ENCODE data around the gene ADAMTS12.

GRCh38 chr5:33931136-33931535, 39.3 kb upstream of the ADAMTS12 start:
- no peak for TF ChIP-seq CTCF (IDR thresholded peaks at IDR 0.05; ENCODE audit: low read depth, low read length, missing input control)
- TF ChIP-seq SP1 (IDR thresholded peaks at IDR 0.05) = no peak
- TF ChIP-seq ZBTB33 (IDR thresholded peaks at IDR 0.05) = no peak
- TF ChIP-seq REST (IDR thresholded peaks at IDR 0.05) = no peak
- TF ChIP-seq MAX (IDR thresholded peaks at IDR 0.05) = no peak

Measured in liver (tissue), 3 donors.